HEK293 (cell line): ENCODE data around the gene ERG.

Experiments used
- KLF1 ChIP-seq: fragments of 450-650 bp; formaldehyde crosslinking; IDR thresholded peaks from 2 replicates; pipeline ENCODE4 v1.5.1; 2016; ENCODE audit warnings: missing biosample characterization, missing genetic modification characterization
- MEIS1 ChIP-seq: sonication (generic); formaldehyde crosslinking; IDR thresholded peaks from 2 replicates; pipeline ENCODE4 v1.8.1; 2022; ENCODE audit warnings: missing genetic modification reagents, mild to moderate bottlenecking, borderline replicate concordance
- ZNF324 ChIP-seq: fragments of 450-650 bp; formaldehyde crosslinking; IDR thresholded peaks from 2 replicates; pipeline ENCODE4 v1.5.1; 2016; ENCODE audit warnings: missing biosample characterization, missing genetic modification characterization
- ZNF404 ChIP-seq: fragments of 450-650 bp; formaldehyde crosslinking; IDR thresholded peaks from 2 replicates; pipeline ENCODE4 v1.5.1; 2017; ENCODE audit warnings: missing biosample characterization, missing genetic modification characterization
- ZNF585B ChIP-seq: fragments of 450-650 bp; formaldehyde crosslinking; IDR thresholded peaks from 2 replicates; pipeline ENCODE4 v1.5.1; 2016; ENCODE audit warnings: missing biosample characterization, missing genetic modification characterization
- TF ChIP-seq, protein P1 (sequence below): fragments of 450-650 bp; formaldehyde crosslinking; IDR thresholded peaks from 2 replicates; pipeline ENCODE4 v1.5.1; 2016; ENCODE audit warnings: missing biosample characterization, missing genetic modification characterization
- TF ChIP-seq, protein P2 (sequence below): fragments of 450-650 bp; formaldehyde crosslinking; IDR thresholded peaks from 2 replicates; pipeline ENCODE4; 2016; ENCODE audit warnings: missing biosample characterization, missing genetic modification characterization
- TF ChIP-seq, protein P3 (sequence below): fragments of 450-650 bp; formaldehyde crosslinking; IDR thresholded peaks from 2 replicates; pipeline ENCODE4 v1.5.1; 2016; ENCODE audit warnings: missing biosample characterization, missing genetic modification characterization

DNA sequence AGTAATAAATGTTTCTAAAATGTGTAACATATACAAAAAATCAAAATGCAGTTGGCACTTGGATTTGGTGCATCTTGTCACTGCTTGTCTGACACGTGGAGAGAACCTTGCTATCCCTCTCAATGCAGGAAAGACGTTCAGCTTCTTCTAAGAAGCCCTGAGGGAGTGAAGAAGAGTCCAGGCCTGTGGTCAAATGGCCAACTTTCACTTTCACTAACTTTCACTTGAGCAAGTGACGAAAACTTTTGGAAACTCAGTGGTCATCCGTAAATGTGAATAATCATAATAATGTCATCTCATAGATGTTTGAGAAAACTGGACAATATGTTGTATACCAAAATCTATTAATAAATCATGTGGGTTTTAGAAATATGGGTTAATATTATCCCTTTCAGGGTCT, 61.9 kb downstream of the ERG start:
- TF ChIP-seq, protein P1, sequence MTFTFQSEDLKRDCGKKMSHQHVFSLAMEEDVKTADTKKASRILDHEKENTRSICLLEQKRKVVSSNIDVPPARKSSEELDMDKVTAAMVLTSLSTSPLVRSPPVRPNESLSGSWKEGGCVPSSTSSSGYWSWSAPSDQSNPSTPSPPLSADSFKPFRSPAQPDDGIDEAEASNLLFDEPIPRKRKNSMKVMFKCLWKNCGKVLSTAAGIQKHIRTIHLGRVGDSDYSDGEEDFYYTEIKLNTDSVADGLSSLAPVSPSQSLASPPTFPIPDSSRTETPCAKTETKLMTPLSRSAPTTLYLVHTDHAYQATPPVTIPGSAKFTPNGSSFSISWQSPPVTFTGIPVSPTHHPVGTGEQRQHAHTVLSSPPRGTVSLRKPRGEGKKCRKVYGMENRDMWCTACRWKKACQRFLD: no peak
- TF ChIP-seq, protein P2, sequence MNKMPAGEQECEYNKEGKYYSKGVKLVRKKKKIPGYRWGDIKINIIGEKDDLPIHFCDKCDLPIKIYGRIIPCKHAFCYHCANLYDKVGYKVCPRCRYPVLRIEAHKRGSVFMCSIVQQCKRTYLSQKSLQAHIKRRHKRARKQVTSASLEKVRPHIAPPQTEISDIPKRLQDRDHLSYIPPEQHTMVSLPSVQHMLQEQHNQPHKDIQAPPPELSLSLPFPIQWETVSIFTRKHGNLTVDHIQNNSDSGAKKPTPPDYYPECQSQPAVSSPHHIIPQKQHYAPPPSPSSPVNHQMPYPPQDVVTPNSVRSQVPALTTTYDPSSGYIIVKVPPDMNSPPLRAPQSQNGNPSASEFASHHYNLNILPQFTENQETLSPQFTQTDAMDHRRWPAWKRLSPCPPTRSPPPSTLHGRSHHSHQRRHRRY (tag by site-specific recombination): no peak
- TF ChIP-seq MEIS1 (CRISPR knock-in tag) (no peak), ZNF324 (no peak), ZNF404 (no peak), KLF1 (tag by site-specific recombination) (no peak), ZNF585B (tag by site-specific recombination) (no peak)
- TF ChIP-seq, protein P3, sequence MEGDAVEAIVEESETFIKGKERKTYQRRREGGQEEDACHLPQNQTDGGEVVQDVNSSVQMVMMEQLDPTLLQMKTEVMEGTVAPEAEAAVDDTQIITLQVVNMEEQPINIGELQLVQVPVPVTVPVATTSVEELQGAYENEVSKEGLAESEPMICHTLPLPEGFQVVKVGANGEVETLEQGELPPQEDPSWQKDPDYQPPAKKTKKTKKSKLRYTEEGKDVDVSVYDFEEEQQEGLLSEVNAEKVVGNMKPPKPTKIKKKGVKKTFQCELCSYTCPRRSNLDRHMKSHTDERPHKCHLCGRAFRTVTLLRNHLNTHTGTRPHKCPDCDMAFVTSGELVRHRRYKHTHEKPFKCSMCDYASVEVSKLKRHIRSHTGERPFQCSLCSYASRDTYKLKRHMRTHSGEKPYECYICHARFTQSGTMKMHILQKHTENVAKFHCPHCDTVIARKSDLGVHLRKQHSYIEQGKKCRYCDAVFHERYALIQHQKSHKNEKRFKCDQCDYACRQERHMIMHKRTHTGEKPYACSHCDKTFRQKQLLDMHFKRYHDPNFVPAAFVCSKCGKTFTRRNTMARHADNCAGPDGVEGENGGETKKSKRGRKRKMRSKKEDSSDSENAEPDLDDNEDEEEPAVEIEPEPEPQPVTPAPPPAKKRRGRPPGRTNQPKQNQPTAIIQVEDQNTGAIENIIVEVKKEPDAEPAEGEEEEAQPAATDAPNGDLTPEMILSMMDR (tag by site-specific recombination): no peak
